ENCODE results near the gene TEX19.

Gene TEX19

GRCh38 chr17:82391496-82392066 lies 32.5 kb downstream of the TEX19 start:
- DNase-seq: no peak

DNA sequence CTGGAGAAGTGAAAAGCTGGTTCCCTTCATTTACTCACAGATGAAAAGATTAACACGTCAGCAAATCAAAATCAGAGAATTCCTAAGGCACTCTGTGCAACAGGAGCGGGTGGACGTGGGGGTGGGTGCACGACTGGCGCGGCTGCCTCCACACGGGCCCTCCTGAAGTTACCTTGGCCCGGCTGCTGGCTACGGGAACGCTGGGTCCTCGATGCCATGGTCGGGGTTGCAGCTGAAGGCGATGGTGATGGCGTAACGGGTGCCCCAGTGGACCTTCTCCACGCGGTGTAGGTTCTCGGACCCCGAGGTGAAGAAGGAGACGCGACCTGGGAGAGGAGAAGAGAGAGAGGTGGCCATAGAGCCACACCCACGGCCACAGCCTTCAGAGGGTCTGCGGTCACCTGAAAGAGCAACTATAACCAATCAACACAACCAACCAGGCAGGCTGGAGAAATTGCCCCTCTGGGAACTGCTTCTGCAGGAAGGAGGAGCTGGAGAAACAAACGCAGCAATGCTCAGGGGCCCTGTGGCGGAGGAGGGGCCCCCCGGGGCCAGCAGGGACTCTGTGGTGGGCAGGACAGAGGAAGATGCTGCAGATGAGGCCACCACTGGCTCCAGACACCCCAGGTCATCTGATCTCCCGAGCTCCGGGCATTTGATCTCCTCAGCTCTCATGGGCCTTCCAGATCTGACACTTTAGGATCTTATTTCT lies 33.3 kb downstream of the TEX19 start:
- no peak for DNase-seq

- DNase-seq: no peak
Measured at GRCh38 chr17:82392941-82393340, 33.9 kb downstream of the TEX19 start.

DNA sequence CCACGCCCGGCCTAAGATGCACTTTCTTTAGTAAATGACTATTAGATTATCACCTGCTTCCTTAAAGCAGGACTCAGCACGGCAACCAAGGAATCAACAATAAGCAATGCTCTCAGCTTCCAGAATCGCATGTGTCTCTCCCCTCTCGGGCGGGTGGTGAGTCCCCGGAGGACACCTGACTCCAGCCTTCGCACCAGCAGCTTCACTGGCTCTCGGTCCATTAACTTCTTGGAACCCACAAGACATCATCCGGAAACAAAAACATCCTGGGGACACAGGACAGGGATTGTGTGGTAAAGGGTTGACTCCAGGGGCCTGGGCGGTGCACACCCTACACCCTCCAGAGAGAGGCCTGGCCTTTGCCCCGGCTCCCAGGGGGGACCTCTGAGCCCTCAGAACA lies 35.2 kb downstream of the TEX19 start:
- DNase-seq: no peak

GRCh38 chr17:82396601-82397435 lies 37.8 kb downstream of the TEX19 start:
- peak; percentile 97 for DNase-seq

GRCh38 chr17:82397449-82398335 lies 38.6 kb downstream of the TEX19 start:
- DNase-seq: no peak

DNA sequence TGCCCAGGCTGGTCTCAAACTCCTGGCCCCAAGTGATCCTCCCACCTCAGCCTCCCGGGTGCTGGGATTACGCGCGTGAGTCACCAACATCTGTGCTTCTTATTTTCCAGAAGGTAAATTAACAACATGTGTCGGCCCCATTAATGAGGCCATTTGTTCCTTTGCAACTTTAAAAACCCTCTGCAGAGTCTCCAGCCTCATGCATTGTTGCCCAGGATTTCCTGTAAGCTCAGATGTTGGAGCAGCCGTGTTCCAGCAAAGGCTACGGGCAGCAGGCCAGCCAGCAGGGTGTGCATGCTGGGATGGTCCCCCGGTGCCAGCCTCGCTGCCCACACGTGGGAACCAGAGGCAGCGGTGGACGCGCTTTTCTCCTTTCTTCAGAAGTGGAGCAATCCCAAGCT lies 40.0 kb downstream of the TEX19 start:
- DNase-seq: peak; percentile 95

GRCh38 chr17:82399601-82400101 lies 40.6 kb downstream of the TEX19 start:
- DNase-seq: no peak

- DNase-seq: peak; percentile 56
Measured at GRCh38 chr17:82400206-82400605, 41.2 kb downstream of the TEX19 start.

- peak; percentile 27 for DNase-seq
Measured at GRCh38 chr17:82400830-82401229, 41.8 kb downstream of the TEX19 start.

- no peak for DNase-seq
Measured at GRCh38 chr17:82402865-82403264, 43.8 kb downstream of the TEX19 start.

GRCh38 chr17:82403662-82404660 lies 44.9 kb downstream of the TEX19 start:
- DNase-seq: no peak

DNA sequence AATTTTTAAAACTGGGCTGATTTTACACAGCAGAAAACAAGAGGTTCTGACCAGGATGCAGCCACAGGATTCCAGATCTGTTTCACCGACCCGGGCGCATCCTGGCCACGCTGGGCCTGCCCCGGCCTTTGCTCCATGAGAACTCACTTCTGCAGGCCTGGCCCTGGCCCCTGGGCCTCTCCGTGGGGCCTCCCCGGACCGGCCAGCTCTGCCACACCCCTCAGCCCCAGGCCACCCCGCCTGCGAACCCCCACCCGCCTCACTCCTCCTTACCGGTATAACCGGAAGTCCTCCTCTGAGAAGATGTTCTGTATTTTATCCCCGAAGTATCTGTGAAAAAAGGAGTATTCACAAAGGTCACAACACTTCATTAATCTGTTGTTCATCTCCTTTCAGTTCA lies 46.0 kb downstream of the TEX19 start:
- DNase-seq: no peak

- DNase-seq: no peak
Measured at GRCh38 chr17:82406131-82406671, 47.2 kb downstream of the TEX19 start.

DNA sequence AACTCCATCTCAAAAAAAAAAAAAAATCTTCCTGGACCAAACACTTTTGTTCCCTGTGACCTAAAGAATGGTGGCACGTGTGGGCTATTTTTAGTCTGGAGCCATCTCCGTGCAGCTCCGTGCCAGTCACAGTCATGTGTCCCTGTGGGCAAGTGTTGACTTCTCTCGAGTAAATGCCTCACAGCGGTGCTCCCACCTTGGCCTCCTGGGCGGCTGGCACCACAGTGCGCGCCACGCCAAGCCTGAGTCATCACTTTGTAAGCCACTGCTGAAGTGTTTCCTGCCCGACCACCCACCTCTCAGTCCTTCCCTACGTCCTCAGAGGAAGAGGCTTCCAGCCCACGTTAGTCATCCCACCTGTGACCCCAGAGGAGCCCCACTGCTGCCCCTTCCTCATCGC lies 48.2 kb downstream of the TEX19 start:
- DNase-seq: peak; percentile 9

- DNase-seq: no peak
Measured at GRCh38 chr17:82408288-82408937, 49.4 kb downstream of the TEX19 start.

DNA sequence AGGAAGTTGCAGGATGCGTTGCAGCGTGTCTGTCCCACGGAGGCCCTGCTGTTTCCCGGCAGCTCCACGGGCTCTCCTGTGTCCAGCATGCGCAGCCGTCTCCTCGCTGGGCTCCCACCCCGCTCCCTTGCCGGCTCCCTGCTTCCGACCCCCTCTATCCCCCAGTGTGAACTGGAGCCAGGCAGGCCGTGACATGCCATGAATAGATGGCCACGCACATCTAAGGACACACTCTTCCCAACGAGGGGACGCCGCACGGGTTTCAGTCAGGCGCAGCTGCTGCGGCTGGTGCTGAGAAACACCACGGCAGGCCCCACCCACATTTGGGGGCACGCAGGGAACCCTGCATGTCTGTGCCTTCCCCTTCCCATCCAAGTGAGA lies 49.9 kb downstream of the TEX19 start:
- no peak for DNase-seq

GRCh38 chr17:82410014-82410716 lies 51.1 kb downstream of the TEX19 start:
- no peak for DNase-seq

DNA sequence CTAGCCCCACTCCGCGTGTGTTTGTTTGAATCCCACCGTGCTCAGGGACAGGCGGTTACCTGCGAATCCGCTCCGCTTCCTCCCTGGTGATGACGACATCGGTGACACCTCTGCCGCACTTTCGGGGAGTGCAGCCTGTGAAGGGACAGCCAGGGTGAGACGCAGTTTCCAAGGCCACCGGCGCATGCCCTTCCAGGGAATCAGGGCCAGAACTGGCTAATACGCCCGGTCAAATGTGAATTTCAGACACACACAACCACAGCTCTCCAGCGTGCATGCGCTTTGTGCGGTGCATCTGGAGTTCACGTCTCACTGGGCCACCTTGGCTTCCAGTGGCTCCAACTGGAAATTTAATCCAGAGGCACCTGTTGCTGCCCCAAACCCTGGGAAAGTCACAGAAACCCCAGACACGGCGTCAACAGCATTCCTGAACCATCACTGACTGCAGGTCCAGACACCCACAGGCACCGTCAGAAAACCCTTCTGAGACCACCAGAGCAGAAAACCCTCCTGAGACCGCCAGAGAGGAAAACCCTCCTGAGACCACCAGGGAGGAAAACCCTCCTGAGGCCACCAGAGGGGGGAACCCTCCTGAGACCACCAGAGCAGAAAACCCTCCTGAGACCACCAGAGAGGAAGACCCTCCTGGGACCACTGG lies 52.5 kb downstream of the TEX19 start:
- no peak for DNase-seq

Data from fibroblast of skin of abdomen (primary cell).